Measurements from ENCODE around the gene CDKN2B.

DNA sequence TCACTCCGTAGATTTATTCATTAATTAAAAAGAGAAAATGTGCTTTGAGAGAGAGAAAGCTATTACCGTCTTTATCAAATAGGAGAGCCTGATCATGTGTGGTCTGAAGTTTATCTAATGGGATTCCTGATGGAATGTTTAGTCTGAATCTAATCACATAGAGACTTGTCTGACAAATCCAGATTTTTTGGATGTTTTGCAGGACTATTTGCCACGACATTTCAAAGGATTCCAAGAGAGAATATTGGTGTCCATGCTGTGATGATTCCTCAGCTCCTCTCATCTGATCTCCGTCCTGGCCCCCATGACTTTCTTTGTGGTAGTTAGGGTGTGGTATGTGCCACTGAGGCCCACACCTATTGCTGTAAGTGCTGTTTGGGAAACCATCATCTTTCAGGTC lies 20.1 kb upstream of the CDKN2B start:
- no peak for TF ChIP-seq EZH2phosphoT487 (IDR thresholded peaks at IDR 0.05; ENCODE audit: borderline replicate concordance, low read length)
- TF ChIP-seq, protein P1, sequence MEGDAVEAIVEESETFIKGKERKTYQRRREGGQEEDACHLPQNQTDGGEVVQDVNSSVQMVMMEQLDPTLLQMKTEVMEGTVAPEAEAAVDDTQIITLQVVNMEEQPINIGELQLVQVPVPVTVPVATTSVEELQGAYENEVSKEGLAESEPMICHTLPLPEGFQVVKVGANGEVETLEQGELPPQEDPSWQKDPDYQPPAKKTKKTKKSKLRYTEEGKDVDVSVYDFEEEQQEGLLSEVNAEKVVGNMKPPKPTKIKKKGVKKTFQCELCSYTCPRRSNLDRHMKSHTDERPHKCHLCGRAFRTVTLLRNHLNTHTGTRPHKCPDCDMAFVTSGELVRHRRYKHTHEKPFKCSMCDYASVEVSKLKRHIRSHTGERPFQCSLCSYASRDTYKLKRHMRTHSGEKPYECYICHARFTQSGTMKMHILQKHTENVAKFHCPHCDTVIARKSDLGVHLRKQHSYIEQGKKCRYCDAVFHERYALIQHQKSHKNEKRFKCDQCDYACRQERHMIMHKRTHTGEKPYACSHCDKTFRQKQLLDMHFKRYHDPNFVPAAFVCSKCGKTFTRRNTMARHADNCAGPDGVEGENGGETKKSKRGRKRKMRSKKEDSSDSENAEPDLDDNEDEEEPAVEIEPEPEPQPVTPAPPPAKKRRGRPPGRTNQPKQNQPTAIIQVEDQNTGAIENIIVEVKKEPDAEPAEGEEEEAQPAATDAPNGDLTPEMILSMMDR (conservative IDR thresholded peaks at IDR 0.05; ENCODE audit: low read depth, low read length): no peak
- TF ChIP-seq EZH2 (IDR thresholded peaks at IDR 0.05; ENCODE audit: low read length, unreplicated experiment): no peak

Data from PC-3 (cell line).